HG02840 (cell line): ENCODE data around the gene CYB5R4.
A peak's percentile ranks its signal among the peaks of the same experiment; 100 is the strongest.
"Not testable (repeated sequence)": the region's sequence is repeated elsewhere in the genome, so short reads cannot be mapped to it uniquely, and the experiment has no call there.

ENCODE experiments used
- ATAC-seq: cut with Tn5 transposase; IDR thresholded peaks from one replicate; pipeline ENCODE4 v1.9.1; 2021; ENCODE audit warnings: mild to moderate bottlenecking, moderate library complexity, moderate number of reproducible peaks; ENCODE audit not compliant: unreplicated experiment, low FRiP score

Gene CYB5R4

GRCh38 chr6:83862776-83863471 is 3.4 kb downstream of the CYB5R4 start:
- ATAC-seq = no peak

DNA sequence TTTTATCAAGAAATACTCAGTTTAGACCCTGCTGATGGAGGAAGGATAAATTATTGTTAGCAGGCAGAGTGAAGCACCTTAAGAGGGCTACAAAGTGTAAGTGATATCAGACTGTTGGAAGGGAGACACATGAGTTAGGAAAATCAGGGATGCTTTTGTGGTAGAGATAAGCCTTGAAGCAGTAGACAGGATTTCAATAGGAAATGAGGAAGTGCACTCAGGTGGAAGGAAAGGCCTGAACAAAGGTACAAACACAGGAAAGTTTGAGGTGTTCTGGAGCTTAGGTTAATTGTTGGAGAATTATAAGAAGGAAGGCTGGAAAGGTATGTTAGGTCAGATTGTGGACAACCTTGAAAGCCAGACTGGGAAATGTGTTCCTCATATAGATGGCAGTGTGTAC is 7.6 kb downstream of the CYB5R4 start:
- ATAC-seq = no peak

- no peak for ATAC-seq
Observed at GRCh38 chr6:83867527-83868161, 8.2 kb downstream of the CYB5R4 start.

DNA sequence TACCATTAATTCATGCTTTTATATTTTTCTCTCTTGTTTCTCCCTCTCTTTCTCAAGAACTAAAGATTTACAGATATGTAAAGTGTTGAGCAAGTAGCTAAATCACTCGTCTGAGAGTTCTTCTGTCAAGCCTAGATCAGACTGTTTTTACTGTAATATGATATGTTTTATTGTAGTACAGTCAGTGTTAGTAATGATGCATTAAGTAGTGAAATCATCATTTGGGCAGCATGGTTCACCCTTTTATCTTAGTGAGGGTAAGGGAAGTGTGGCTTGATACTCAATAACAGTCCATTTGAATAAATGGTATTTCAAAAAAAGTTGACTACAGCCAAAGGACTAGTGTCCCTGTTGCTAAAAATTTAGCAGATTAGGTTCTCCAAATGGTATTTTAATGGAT is 9.2 kb downstream of the CYB5R4 start:
- ATAC-seq = no peak

DNA sequence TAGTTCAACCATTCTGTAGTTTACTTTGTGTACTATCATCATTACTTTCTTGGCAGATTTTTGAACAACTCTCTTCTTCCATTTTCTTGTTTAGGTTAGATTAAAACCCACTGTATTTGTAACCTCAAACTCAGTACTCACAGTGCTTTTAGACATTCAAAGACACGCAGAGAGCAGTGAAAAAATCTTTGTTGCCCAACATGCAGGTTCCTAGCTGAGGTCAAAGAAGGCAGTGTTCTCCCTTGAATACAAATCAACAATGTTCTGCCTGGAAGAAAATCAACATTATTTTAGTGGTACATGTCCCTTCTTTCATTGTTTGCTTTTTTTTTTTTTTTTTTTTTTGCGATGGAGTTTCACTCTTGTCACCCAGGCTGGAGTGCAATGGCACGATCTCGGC is 11.2 kb downstream of the CYB5R4 start:
- no peak for ATAC-seq

DNA sequence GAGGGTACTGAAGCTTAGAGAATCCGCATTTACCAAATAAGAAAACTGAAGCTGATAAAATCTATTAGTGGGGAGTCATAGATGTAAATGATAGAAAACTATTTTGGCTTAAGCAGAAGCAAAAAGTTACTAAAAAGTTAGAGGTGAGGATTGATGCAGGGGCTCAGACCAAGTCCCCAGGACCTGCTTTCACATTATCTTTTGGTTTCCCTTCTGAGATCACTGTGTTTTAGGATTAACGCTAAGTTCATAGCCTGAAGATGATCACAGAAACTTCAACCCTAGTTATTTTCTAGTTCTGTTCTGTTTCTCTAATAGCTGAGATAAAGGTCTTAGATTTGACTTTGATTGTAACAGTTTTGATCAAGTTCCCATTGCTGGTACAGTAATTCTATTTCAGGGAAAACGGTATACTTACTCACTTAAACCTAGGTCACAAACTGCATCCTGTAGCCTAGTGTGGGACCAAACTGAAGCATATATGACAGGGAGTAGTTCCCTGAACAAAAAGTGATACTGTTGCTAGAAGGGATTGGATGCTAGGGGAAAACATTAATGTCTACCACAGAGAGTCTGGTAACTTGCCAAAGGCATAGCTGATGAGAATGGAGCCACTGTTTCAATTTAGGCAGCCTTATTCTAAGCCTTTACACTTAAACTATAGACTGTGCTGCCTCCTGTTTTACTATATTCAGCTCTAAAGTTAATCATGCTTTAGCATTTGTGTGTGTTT is 13.1 kb downstream of the CYB5R4 start:
- ATAC-seq = no peak

- no peak for ATAC-seq
Observed at GRCh38 chr6:83873869-83874268, 14.4 kb downstream of the CYB5R4 start.

- no peak for ATAC-seq
Observed at GRCh38 chr6:83875843-83876242, 16.4 kb downstream of the CYB5R4 start.

- no peak for ATAC-seq
Observed at GRCh38 chr6:83878902-83879644, 19.6 kb downstream of the CYB5R4 start.

DNA sequence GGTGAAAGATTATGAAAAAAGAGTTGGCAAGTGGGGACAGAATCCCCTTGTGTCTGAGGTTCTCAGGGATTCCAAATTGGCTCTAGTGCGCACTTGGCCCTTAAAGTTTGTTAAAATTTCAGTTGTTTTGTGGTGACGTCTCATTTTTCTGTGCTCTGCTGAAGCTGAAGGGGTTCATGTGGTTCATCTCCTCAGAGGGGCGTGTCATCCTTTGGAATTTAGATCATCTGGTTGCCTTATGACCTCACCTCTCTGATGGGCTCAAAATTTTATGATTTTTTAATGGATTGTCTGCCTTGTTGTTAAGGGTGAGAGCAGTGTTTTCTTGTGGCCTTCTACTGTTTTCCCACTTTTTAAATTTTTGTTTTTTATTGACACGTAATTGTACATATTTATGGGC is 20.3 kb downstream of the CYB5R4 start:
- ATAC-seq = no peak

DNA sequence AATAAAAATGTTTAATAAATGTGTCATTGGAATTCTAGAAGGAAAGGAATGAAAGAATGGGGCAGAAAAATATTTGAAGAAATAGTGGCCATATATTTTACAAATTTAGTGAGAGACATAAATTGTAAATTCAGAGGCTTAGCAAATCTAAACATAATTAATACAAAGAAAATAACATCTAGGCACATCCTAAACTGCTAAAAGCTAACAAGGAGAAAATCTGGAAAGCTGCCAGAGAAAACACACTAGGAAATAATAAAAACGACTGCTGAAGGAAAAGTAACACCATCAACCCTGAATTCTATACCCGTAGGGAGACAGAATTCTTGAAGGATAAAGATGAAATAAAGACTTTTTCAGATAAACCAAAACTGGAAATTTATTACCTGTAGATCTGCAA is 23.8 kb downstream of the CYB5R4 start:
- no peak for ATAC-seq

DNA sequence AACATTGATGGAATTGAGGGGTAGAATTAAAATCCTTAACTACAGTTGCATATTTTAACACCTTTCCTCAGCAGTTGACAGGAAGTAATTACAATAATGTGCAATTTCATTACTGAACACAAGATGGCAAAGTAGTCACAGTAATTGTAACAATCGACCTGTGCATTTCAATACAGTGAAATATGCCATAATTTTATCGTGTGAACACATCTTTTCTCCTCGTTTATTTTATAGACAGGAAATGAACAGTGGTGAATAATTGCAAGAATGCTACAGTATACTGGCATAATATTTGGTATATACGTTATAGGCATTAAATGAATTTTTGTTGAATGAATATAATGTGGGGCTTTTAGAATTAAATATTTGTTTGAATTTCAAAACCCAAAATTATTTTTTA is 25.0 kb downstream of the CYB5R4 start:
- ATAC-seq = peak; percentile 86

GRCh38 chr6:83885984-83886383 is 26.5 kb downstream of the CYB5R4 start:
- ATAC-seq = no peak

DNA sequence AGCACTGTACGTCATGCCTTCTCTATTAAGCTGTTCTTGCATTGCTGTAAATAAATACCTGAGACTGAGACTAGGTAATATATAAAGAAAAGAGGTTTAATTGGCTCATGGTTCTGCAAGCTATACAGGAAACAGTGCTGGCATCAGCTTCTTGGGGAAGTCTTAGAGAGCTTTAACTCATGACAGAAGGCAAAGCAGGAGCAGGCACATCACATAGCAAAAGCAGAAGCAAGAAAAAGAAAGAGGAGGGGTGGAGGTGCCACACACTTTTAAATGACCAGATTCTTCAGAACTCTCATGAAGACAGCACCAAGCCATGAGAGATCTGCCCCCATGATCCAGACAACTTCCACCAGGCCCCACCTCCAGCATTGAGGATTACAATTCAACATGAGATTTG is 30.1 kb downstream of the CYB5R4 start:
- no peak for ATAC-seq

GRCh38 chr6:83890520-83890919 is 31.0 kb downstream of the CYB5R4 start:
- no peak for ATAC-seq

GRCh38 chr6:83891586-83891985 is 32.1 kb downstream of the CYB5R4 start:
- ATAC-seq = no peak

DNA sequence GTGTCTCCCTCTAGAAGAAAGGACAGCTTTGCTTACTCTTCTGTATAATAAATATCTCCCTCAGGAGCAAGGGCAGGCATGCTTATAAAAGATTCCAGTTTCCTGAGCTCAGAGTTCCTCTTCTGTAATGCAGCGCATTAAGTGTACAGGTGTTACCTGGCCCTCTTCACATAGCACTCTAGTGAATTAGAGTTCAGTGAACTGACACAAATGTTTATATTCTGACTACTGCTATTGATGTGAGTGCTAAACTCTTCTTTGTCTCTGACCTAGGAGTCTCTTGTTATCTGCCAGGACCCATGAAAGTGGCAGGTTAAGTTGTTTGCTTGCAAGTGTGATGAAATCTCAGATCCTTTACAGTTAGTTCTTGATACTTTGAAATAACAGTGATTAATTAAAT is 33.5 kb downstream of the CYB5R4 start:
- no peak for ATAC-seq

GRCh38 chr6:83897094-83897493 is 37.6 kb downstream of the CYB5R4 start:
- ATAC-seq = not testable (repeated sequence)

DNA sequence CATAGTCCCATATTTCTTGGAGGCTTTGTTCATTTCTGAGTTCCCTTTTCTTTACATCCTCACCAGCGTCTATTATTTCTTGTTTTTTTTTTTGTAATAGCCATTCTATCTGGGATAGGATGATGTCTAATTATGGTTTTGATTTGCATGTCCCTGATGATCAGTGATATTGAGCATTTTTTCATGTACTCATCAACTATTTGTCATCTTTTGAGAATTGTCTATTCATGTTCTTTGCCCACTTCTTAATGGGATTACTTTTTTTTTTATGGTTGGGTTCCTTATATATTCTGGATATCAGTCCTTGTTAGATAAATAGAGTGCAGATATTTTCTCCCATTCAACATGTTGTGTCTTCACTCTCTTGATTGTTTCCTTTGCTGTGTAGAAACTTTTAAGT is 42.1 kb downstream of the CYB5R4 start:
- no peak for ATAC-seq

GRCh38 chr6:83904395-83904794 is 44.9 kb downstream of the CYB5R4 start:
- ATAC-seq = no peak

GRCh38 chr6:83905648-83906047 is 46.2 kb downstream of the CYB5R4 start:
- ATAC-seq = no peak
